KMS-11 (cell line): Measurements from ENCODE around the gene ASCL2.

Experiments used
- H2AFZ ChIP-seq: fragments of 200-600 bp; sonication (generic); 2 replicates; pipeline ENCODE4 v1.6.1; 2016; ENCODE audit warnings: antibody characterized with exemption, mixed run types, low read depth
- H3K27ac ChIP-seq: fragments of 200-600 bp; sonication (generic); 2 replicates; pipeline ENCODE4 v1.6.1; 2016; ENCODE audit warnings: mild to moderate bottlenecking, mixed run types
- H3K27me3 ChIP-seq: fragments of 200-600 bp; sonication (generic); 2 replicates; pipeline ENCODE4 v1.6.1; 2017; ENCODE audit warnings: mild to moderate bottlenecking, low read depth, mixed run types, moderate library complexity; ENCODE audit not compliant: insufficient read depth
- H3K36me3 ChIP-seq: fragments of 200-600 bp; sonication (generic); 2 replicates; pipeline ENCODE4 v1.6.1; 2017; ENCODE audit warnings: mild to moderate bottlenecking, mixed run types; ENCODE audit not compliant: insufficient read depth
- H3K4me1 ChIP-seq: fragments of 200-600 bp; sonication (generic); 2 replicates; pipeline ENCODE4 v1.6.1; 2016; ENCODE audit warnings: mild to moderate bottlenecking, low read depth, mixed run types; ENCODE audit not compliant: poor library complexity, severe bottlenecking
- H3K4me2 ChIP-seq: fragments of 200-600 bp; sonication (generic); 2 replicates; pipeline ENCODE4 v1.7.0; 2016; ENCODE audit warnings: mild to moderate bottlenecking, mixed run types
- H3K4me3 ChIP-seq: fragments of 200-600 bp; sonication (generic); IDR thresholded peaks from 2 replicates; pipeline ENCODE4 v1.6.1; 2017; ENCODE audit warnings: low read depth, low read length, mixed read lengths; ENCODE audit not compliant: insufficient read depth
- H3K79me2 ChIP-seq: fragments of 200-600 bp; sonication (generic); 2 replicates; pipeline ENCODE4 v1.6.1; 2016; ENCODE audit warnings: low read depth, mixed run types; ENCODE audit not compliant: insufficient read depth
- H3K9ac ChIP-seq: fragments of 200-600 bp; sonication (generic); 2 replicates; pipeline ENCODE4 v1.6.1; 2016; ENCODE audit warnings: mild to moderate bottlenecking, mixed run types
- H4K20me1 ChIP-seq: fragments of 200-600 bp; sonication (generic); 2 replicates; pipeline ENCODE4 v1.6.1; 2016; ENCODE audit warnings: mild to moderate bottlenecking, mixed run types; ENCODE audit not compliant: insufficient read depth
- CTCF ChIP-seq: fragments of 200-600 bp; sonication (generic); conservative IDR thresholded peaks from 2 replicates; pipeline ENCODE4 v1.6.1; 2017; ENCODE audit warnings: low read depth, mild to moderate bottlenecking, antibody characterized with exemption, low read length, moderate library complexity, mixed read lengths

The ASCL2 gene

DNA sequence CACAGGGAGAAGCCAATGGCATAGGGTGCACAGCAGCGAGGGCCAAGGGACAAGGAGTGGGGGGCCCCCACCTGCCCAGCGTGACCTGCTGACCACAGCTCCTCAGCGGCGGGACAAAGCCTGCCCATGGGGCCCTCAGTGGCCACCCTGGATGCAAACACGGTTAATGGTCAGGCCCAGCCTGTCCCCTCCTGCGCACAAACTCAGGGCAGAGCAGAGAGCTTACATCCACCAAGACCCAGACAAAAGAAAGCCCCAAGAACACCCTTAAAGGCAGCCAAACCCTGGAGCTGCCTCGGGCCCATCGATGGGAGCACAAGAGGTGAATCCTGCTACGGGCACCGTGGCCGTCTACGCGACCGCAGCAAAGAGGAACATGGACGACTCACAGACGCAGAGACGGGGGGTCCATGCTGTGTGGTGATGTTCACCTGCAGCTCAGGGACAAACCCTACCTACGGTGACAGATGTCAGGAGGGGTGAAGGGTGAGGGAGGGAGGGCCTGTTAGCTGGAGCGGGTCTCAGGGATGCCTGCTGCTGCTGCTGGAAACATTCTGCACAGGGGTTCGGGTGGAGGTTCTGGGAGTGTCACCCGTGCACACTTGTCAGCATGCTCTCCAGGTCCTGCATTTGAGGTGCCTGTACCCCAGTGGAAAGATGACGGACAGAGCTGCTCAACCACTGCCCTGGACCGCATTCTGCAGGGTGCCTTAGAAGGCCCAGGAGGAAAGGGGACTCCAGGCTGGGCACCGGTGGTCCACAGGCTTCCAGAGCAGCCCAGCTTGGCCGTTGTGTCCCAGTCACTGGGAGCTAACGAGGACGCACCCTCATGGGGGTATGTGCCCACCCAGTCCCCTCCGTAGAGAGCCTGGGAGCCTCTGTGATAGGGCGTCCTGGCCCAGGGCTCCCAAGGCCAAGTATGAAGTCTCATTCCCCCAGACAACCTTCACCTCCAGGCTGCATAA lies 11.6 kb downstream of the ASCL2 start:
- Histone ChIP-seq H3K4me2 (no peak overlapping the region), H3K4me1 (no peaks in the 10 kb centered on the region), H3K27me3 (peaks cover 74% of the 10 kb centered on the region), H3K36me3 (no peaks in the 10 kb centered on the region), H3K79me2 (no peaks in the 10 kb centered on the region), H3K27ac (no peak overlapping the region), H3K4me3 (no peak overlapping the region), H3K9ac (no peak overlapping the region), H4K20me1 (no peaks in the 10 kb centered on the region), H2AFZ (no peak overlapping the region)
- no peak for TF ChIP-seq CTCF

DNA sequence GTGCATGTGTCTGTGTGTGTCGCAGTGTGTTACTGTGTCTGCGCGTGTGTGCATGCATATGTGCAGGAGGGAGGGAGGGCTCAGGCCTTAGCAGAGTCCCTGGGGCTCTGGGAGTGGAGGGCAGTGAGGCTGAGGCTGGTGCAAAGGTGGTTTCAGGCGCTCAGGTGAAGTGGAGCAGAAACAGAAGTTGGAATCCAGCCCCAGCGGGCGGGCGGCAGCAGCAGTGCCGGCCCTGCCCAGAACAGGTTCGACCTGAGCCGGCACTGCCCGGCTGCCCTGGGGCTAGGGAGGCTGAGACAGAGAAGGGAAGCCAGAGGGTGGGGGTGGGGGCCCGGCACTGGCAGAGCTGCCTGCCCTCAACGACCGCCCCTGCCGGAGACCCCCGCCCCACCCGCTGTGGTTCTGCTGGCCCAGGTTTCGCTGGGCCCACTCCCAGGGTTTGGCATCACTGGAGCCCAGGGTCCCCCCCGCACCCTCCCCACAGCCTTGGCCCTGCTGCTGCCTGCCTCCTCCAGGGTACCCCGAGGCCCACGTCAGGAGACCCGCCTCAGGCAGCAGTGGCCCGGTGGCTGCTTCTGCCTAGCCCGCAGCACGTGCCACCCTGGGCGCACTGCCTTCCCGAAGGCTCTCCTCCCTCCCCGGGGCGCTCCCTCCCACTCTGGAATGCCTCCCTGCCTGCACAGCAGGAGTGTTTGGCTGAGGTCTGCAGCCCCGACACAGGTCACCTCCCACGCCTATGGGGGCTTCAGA lies 13.3 kb downstream of the ASCL2 start:
- Histone ChIP-seq H2AFZ (no peak overlapping the region), H3K27ac (no peak overlapping the region), H3K27me3 (peaks cover 76% of the 10 kb centered on the region)

DNA sequence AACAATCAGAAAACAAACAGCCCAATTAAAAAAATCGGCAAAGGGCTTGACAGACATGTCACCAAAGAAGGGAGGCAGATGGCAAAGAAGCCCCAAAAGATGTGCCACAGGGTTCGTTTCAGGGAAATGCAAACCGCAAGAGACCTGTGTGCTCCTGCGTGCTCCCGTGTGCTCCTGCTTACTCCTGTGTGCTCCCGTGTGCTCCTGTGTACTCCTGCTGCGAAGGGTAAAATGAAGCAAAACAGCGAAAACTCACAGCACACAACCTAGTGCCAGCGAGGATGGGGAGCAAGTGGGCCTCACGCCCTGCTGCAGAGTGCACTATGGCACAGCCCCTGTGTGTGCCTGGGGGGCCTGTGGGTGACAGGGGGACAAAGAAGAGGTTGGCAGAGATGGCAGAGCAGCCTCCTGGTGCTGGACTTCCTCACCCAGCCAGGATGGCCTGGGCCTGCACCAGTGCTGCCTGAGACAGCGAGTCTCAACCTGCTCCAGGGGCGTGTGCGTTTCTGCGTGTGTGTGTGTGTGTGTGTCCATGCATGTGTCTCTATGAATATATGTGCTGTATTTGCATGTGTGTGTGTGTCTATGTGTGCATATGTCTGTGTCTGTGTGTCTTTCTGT lies 14.0 kb downstream of the ASCL2 start:
- Histone ChIP-seq H3K9ac (no peak overlapping the region), H3K79me2 (no peaks in the 10 kb centered on the region), H2AFZ (no peak overlapping the region), H3K4me3 (no peak overlapping the region), H3K27me3 (peaks cover 73% of the 10 kb centered on the region), H4K20me1 (no peaks in the 10 kb centered on the region), H3K4me1 (no peaks in the 10 kb centered on the region), H3K27ac (no peak overlapping the region), H3K4me2 (no peak overlapping the region), H3K36me3 (no peaks in the 10 kb centered on the region)
- no peak for TF ChIP-seq CTCF

More for the DNA sequence above, 13.3 kb downstream of the ASCL2 start:
- Histone ChIP-seq H3K4me3 (no peak overlapping the region), H3K4me2 (no peak overlapping the region), H3K9ac (no peak overlapping the region), H3K4me1 (no peaks in the 10 kb centered on the region), H3K36me3 (no peaks in the 10 kb centered on the region), H4K20me1 (no peaks in the 10 kb centered on the region), H3K79me2 (no peaks in the 10 kb centered on the region)
- TF ChIP-seq CTCF, result no peak

DNA sequence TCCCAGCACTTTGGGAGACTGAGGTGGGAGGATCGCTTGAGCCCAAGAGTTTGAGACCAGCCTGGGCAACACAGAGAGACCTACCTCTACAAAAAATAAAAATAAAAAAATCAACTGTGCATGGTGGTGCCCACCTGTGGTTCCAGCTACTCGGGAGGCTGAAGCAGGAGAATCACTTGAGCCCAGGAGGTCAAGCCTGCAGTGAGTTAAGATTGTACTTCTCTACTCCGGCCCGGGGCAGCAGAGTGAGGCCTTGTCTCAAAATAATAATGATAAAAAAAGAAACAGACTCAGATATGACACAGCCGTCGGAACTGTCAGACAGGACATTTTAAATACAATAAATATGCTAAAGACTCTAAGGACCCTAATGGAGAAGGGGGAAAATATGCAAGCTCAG lies 18.4 kb downstream of the ASCL2 start:
- no peaks in the 10 kb centered on the region for H3K4me1 ChIP-seq
- peaks cover 73% of the 10 kb centered on the region for H3K27me3 ChIP-seq
- no peaks in the 10 kb centered on the region for H3K79me2 ChIP-seq
- no peak for TF ChIP-seq CTCF
- H3K4me2 ChIP-seq, result no peak overlapping the region
- no peak overlapping the region for H3K9ac ChIP-seq
- H4K20me1 ChIP-seq, result no peaks in the 10 kb centered on the region
- H2AFZ ChIP-seq, result no peak overlapping the region
- no peak overlapping the region for H3K4me3 ChIP-seq
- H3K27ac ChIP-seq, result no peak overlapping the region
- no peaks in the 10 kb centered on the region for H3K36me3 ChIP-seq
